SK-MEL-5 (cell line): Measurements from ENCODE around the gene ADAMTS13. TPM values are rescaled to one million over a fixed set of nuclear protein-coding genes. Genes with fewer than 3 reads are reported as not detected.
"Not testable (repeated sequence)": the region's sequence is repeated elsewhere in the genome, so short reads cannot be mapped to it uniquely, and the experiment has no call there.

Experiments used
- DNase-seq: peaks from one replicate; pipeline ENCODE4 v3.0.0-alpha.2; 2016; ENCODE audit warnings: low read depth, low spot score
- in situ Hi-C: cut with HindIII; loops from 2 replicates; pipeline ENCODE4 v1.10.0; 2016; ENCODE audit warnings: low sequenced_read_pairs, high pct_unique_total_duplicates, low pct_unique_long_range_greater_than_20kb
- polyA plus RNA-seq, 2 experiments: library from polyadenylated mRNA; depleted of rRNA; stranded (reverse); fragments of >200 nt; gene quantifications; 2 replicates each; pipeline ENCODE4 v1.2.3, GENCODE V29; 2015
- total RNA-seq: library from RNA; depleted of rRNA; stranded (reverse); fragments of >200 nt; shearing (Covaris generic); gene quantifications from 2 replicates; pipeline ENCODE4 v1.2.3, GENCODE V29; 2014; rRNA removed

The ADAMTS13 gene
- total RNA-seq: 0.67 and 1.7 TPM in 2 replicates
- polyA plus RNA-seq (2015; cell fraction: cytosol; rRNA removed): 3.7 and 4.7 TPM in 2 replicates
- 43.7 and 44.2 TPM in 2 replicates for polyA plus RNA-seq (2015; cell fraction: nucleus; rRNA removed)

DNA sequence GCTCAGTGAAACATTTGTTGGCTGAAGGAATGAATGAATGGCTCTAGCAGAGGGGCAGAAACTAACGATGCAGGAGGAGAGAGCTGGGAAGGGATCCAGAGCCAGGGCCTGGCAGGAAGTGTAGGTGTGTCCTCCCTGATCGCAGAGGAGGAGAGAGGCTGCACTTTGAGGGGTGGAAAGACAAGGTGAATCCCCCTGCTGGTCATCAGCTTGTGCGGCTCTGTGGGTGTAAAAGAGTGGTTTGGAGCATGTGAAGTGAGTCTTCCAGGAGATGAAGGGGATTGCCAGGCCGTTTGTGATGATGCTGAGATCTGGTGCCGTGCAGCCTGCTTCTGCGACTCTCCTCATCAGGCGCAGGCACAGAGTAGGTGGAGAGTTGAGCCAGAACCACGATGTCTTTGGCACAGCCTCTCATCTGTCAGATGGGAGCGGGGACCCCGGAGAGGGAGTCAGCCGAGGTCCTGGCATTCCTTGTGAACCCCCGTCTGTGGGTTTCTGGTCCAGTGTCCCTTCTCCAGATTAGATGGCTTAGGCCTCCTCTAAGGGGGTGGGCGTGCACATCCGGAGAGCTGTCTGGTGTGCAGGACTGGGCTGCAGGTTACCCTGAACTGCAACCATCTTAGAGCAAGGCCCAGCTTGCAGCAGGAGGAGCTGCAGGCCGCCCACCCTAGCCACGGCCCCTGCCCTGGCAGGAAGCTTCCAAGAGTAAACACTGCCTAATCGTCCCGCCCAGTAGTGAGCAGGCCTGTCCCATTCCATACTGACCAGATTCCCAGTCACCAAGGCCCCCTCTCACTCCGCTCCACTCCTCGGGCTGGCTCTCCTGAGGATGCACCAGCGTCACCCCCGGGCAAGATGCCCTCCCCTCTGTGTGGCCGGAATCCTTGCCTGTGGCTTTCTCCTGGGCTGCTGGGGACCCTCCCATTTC, at the start of gene ADAMTS13:
ADAMTS13 (plus strand) TSS at position 753 of the 928 bp plus-strand sequence; CDS start at position 830, 77 bp downstream.
- in situ Hi-C loops: no loop called here
- DNase-seq: peak; percentile 37

GRCh38 chr9:133374612-133375115, 47.5 kb upstream of the ADAMTS13 start:
- in situ Hi-C loops: loop anchor here (10.0 kb wide), 1 partner anchor 110 kb away; no protein-coding TSS in a partner anchor
- no peak for DNase-seq

- peak; percentile 47 for DNase-seq
- in situ Hi-C loops: loop anchor here (10.0 kb wide), 1 partner anchor 110 kb away; no protein-coding TSS in a partner anchor
Measured at GRCh38 chr9:133375116-133375723, 46.9 kb upstream of the ADAMTS13 start.

- DNase-seq: peak; percentile 95
- in situ Hi-C loops: loop anchor here (10.0 kb wide), 1 partner anchor 109 kb away; no protein-coding TSS in a partner anchor
Measured at GRCh38 chr9:133375724-133376654, 46.2 kb upstream of the ADAMTS13 start, which contains the start of the genes STKLD1 and SURF4. TSS of gene STKLD1 (plus strand) at chr9:133376366. CDS start at chr9:133376474, 108 bp downstream. TSS of gene SURF4 (minus strand) at chr9:133376060. CDS start at chr9:133375969, 91 bp downstream.

DNA sequence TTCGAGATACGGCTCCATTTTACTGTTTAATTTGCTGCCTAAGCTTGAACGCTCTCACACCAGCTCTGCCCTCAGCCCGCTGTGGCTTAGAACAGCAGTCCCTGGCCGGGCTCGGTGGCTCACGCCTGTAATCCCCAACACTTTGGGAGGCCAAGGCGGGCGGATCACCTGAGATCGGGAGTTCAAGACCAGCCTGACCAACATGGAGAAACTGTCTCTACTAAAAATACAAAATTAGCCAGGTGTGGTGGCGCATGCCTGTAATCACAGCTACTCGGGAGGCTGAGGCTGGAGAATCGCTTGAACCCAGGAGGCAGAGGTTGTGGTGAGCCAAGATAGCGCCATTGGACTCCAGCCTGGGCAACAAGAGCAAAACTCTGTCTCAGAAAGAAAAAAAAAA, 44.9 kb upstream of the ADAMTS13 start:
- DNase-seq: not testable (repeated sequence)
- in situ Hi-C loops: loop anchor here (10.0 kb wide), 1 partner anchor 108 kb away; no protein-coding TSS in a partner anchor

DNA sequence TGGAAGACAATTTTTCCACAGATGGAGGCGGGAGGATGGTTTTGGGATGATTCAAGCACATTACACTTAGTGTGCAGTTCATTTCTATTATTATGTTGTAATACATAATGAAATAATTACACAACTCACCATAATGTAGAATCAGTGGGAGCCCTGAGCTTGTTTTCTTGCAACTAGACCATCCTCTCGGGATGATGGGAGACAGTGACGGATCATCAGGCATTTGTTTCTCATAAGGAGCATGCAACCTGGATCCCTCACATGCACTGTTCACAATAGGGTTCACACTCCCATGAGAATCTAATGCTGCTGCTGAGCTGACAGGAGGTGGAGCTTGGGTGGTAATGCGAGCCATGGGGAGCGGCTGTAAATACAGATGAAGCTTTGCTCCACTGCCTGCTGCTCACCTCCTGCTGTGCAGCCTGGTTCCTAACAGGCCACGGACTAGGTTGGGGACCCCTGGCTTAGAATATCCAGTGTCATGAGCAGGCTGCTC, 44.4 kb upstream of the ADAMTS13 start:
- DNase-seq: peak; percentile 75
- in situ Hi-C loops: loop anchor here (10.0 kb wide), 1 partner anchor 107 kb away; no protein-coding TSS in a partner anchor

DNA sequence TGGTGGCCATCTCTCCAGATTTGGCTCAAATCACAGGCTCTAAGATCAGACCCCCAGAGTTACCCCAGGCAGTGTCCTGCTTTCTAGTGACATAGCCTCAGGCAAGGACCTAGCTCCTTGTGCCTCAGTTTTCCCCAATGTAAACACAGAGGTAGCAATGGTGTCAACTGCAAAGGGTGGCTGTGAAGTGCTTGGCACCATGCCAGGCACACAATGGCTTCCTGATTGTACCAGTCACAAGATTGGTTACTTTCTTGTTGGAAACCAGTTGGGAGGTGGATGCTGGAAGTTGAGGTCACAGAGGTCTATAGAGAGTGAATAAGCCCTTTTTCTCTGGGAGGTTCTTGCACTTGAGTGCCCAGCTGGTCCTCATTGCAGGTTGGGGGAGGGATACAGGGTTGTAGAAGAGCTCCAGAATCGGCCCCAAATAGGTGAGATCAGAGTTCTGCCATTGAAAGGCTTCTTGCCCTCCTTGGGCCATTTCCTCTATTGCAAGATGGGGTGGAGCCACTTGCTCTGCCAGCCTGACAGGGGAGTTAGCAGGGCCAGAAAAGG, 43.7 kb upstream of the ADAMTS13 start:
- in situ Hi-C loops: loop anchor here (10.0 kb wide), 1 partner anchor 106 kb away; no protein-coding TSS in a partner anchor
- peak; percentile 72 for DNase-seq

GRCh38 chr9:133379153-133380086, 42.7 kb upstream of the ADAMTS13 start:
- DNase-seq: peak; percentile 92
- in situ Hi-C loops: loop anchor here (10.0 kb wide), 1 partner anchor 105 kb away; no protein-coding TSS in a partner anchor

DNA sequence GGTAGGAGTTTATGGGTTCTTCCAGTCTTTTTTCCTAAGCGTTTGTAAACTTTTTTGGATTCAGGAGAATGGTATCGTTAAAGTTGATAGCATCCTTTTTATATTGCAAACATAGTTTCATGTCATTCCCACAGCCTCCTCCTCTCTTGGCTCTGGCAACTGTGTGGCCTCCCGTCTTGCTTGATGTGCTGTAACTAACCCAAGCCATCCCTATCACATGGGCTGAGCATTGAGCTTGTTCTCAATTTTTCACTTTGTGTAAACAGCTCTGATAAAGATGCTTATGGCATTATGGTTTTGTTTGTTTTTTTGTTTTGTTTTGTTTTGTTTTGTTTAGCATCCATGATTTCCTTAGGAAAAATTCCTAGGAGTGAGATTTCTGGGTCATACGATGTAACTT, 41.4 kb upstream of the ADAMTS13 start:
- in situ Hi-C loops: no loop called here
- DNase-seq: no peak

- in situ Hi-C loops: no loop called here
- DNase-seq: no peak
Measured at GRCh38 chr9:133382507-133383141, 39.5 kb upstream of the ADAMTS13 start.

DNA sequence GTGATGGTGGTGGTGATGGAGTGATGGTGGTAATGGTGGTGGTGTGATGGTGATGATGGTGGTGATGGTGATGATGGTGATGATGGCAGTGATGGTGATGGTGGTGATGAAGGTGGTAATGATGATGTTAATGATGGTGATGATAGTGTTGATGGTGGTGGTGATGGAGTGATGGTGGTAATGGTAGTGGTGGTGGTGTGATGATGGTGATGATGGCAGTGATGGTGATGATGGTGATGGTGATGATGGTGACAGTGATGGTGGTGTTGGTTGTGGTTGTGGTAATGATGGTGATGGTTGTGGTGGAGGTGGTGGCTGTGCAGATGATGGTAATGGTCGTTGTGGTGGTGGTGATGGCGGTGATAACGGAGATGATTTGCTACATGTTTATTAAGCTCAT, 38.7 kb upstream of the ADAMTS13 start:
- in situ Hi-C loops: no loop called here

DNA sequence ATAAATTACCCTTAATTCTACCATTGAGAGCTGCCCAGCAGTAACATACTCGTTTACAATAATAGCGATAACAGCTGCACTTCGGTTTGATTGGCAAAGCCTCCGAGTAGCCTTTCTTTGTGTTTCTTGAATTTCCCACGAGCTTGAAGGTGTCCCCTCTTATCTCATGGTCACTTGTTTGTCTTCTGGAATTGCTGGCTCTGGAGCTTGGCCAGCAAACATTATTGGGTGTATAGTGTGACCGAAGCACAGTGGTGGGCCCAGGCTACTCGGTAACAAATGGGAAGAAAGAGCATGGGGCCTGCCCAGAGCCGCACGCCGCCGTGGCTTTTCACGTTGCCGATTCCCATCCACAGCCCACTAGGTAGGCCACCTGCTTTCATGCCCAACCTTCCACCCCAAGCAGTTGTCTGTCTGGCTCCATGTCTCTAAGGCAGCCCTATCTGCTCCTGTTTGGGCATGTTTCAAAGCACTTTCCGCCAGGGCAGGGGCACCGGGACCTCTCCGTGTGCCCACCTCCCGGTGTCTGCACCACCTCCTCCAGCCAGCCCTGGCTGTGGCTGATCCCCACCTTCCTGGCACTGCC, 37.3 kb upstream of the ADAMTS13 start:
- no peak for DNase-seq
- in situ Hi-C loops: no loop called here

More for the DNA sequence above, 38.7 kb upstream of the ADAMTS13 start:
- no peak for DNase-seq

GRCh38 chr9:133385452-133385851, 36.7 kb upstream of the ADAMTS13 start:
- in situ Hi-C loops: no loop called here
- no peak for DNase-seq

DNA sequence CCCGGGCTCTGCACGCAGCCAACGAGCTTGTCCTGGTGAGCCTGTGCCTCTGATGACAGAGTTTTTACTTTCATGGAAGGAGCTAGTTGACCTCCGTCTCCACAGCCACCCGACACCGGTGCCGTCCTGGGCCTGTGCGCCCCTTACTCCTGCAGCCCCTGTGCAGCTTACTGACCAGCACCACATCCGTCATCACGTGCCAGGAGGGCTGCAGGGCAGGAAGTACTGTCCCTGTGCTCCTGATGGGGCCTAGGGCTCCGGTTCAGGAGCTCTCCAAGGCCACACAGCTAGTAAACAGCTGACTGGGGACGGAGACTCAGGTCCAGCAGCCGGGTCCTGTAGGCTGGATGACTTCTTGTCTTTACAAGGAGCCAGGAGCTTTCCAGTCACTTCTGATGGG, 35.8 kb upstream of the ADAMTS13 start:
- in situ Hi-C loops: no loop called here
- DNase-seq: no peak
